OCI-LY7 (cell line): ENCODE results near the gene CLEC4F. TPM values are rescaled to one million over a fixed set of nuclear protein-coding genes. Genes with fewer than 3 reads are reported as not detected.

Source experiments
- BruUV-seq: library from RNA; stranded (reverse); fragments of 400-500 nt; replicated peaks from 2 replicates; lab custom pipeline; 2021; lab: Mats Ljungman, UMichigan
- CTCF ChIA-PET: fragments of 300-600 bp; sonication (Branson Sonifier 250); formaldehyde crosslinking; loops from one replicate; lab custom pipeline; 2022; ENCODE audit warnings: antibody characterized with exemption; ENCODE audit not compliant: unreplicated experiment; lab: Charles Lee
- POLR2A ChIA-PET: fragments of 300-600 bp; sonication (Branson Sonifier 250); formaldehyde crosslinking; loops from one replicate; lab custom pipeline; 2022; ENCODE audit warnings: antibody characterized with exemption; lab: Charles Lee
- DNase-seq: peaks from one replicate; pipeline ENCODE4 v3.0.0-alpha.2; 2015; ENCODE audit warnings: low spot score
- H2AFZ ChIP-seq: fragments of 200-600 bp; sonication (generic), shearing (Covaris generic); 2 replicates; pipeline ENCODE4 v1.6.1; 2014; ENCODE audit warnings: mild to moderate bottlenecking, antibody characterized with exemption, low read length, moderate library complexity
- H3K27ac ChIP-seq: fragments of 200-600 bp; sonication (generic); 2 replicates; pipeline ENCODE4 v1.5.1; 2014; ENCODE audit warnings: mixed run types, low read depth, mild to moderate bottlenecking, moderate library complexity, low read length, inconsistent platforms; ENCODE audit not compliant: poor library complexity, severe bottlenecking
- H3K36me3 ChIP-seq: fragments of 200-600 bp; sonication (generic); 2 replicates; pipeline ENCODE4 v1.6.1; 2014; ENCODE audit warnings: mild to moderate bottlenecking, antibody characterized with exemption, low read length, moderate library complexity, mixed read lengths; ENCODE audit not compliant: insufficient read depth
- H3K4me1 ChIP-seq: fragments of 200-600 bp; sonication (generic); 2 replicates; pipeline ENCODE4 v1.5.1; 2014; ENCODE audit warnings: mild to moderate bottlenecking, low read length; ENCODE audit not compliant: insufficient read depth, poor library complexity, severe bottlenecking
- H3K4me2 ChIP-seq: fragments of 200-600 bp; sonication (generic); 2 replicates; pipeline ENCODE4 v1.6.1; 2014; ENCODE audit warnings: mild to moderate bottlenecking, low read length
- H3K4me3 ChIP-seq: fragments of 200-600 bp; sonication (generic); 2 replicates; pipeline ENCODE4 v1.5.1; 2014; ENCODE audit warnings: mild to moderate bottlenecking, low read depth, low read length; ENCODE audit not compliant: poor library complexity, severe bottlenecking
- H3K79me2 ChIP-seq: fragments of 200-600 bp; sonication (generic); 2 replicates; pipeline ENCODE4 v1.6.1; 2016; ENCODE audit warnings: low read depth, mild to moderate bottlenecking, low read length, moderate library complexity, mixed read lengths; ENCODE audit not compliant: insufficient read depth
- H3K9me2 ChIP-seq: fragments of 200-600 bp; sonication (generic); 2 replicates; pipeline ENCODE4 v1.6.1; 2016; ENCODE audit warnings: mild to moderate bottlenecking, low read length, mixed read lengths; ENCODE audit not compliant: insufficient read depth
- H3K9me3 ChIP-seq: fragments of 200-600 bp; sonication (generic); 2 replicates; pipeline ENCODE4 v1.6.1; 2014; ENCODE audit warnings: mild to moderate bottlenecking, mixed run types, low read length, mixed read lengths
- H4K20me1 ChIP-seq: fragments of 200-600 bp; sonication (generic); 2 replicates; pipeline ENCODE4 v1.6.1; 2014; ENCODE audit warnings: mild to moderate bottlenecking, antibody characterized with exemption, low read length, moderate library complexity, mixed read lengths; ENCODE audit not compliant: insufficient read depth
- EZH2phosphoT487 ChIP-seq: fragments of 200-600 bp; sonication (generic); IDR thresholded peaks from 2 replicates; pipeline ENCODE4 v1.6.1; 2018; ENCODE audit warnings: low read depth, borderline replicate concordance, mild to moderate bottlenecking, mixed run types, antibody characterized with exemption, low read length, moderate library complexity, mixed read lengths
- intact Hi-C: fragments of 100-400 bp; cut with micrococcal nuclease; formaldehyde crosslinking; loops from one replicate; pipeline ENCODE4 v1.10.0; 2022; ENCODE audit not compliant: unreplicated experiment
- total RNA-seq, 2 experiments: library from RNA; depleted of rRNA in 1 of 2; stranded (reverse); fragments of >200 nt in 1 of 2; shearing (Covaris generic) in 1 of 2; gene quantifications; 2 replicates each; pipeline ENCODE4 v1.2.3, GENCODE V29; 2014 to 2022
- TF ChIP-seq, protein P1 (sequence below): fragments of 200-600 bp; sonication (generic); conservative IDR thresholded peaks from 2 replicates; pipeline ENCODE4 v1.5.1; 2014; ENCODE audit warnings: mild to moderate bottlenecking, antibody characterized with exemption, low read length, moderate library complexity, mixed read lengths

Gene CLEC4F
- total RNA-seq, 2 experiments from 2014 or later: not detected

DNA sequence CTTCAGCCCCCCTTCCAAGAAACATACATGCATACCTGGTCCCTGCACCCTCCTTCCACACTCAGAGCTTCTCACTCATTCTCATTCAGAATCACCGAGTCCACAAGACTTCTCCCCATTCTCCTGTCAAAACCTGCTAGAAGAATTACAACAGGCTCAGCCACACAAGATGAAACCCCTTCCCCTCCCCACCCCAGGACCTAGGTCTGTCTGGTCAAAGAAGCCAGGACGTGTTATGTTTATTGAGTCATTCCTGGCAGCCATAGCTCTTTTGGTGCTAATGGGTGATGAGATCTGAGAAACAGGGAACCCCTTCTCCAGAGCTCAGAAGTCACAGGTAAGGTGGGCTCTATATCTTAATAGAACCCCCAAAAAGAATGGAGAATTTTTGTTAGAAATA lies 50.9 kb downstream of the CLEC4F start:
- Histone ChIP-seq H3K27ac (no peak overlapping the region), H3K79me2 (no peaks in the 10 kb centered on the region), H3K4me2 (no peak overlapping the region), H3K9me2 (no peaks in the 10 kb centered on the region), H2AFZ (no peak overlapping the region), H3K4me3 (no peak overlapping the region), H3K4me1 (no peaks in the 10 kb centered on the region), H4K20me1 (no peaks in the 10 kb centered on the region), H3K9me3 (no peaks in the 10 kb centered on the region), H3K36me3 (no peaks in the 10 kb centered on the region)
- TF ChIP-seq, protein P1, sequence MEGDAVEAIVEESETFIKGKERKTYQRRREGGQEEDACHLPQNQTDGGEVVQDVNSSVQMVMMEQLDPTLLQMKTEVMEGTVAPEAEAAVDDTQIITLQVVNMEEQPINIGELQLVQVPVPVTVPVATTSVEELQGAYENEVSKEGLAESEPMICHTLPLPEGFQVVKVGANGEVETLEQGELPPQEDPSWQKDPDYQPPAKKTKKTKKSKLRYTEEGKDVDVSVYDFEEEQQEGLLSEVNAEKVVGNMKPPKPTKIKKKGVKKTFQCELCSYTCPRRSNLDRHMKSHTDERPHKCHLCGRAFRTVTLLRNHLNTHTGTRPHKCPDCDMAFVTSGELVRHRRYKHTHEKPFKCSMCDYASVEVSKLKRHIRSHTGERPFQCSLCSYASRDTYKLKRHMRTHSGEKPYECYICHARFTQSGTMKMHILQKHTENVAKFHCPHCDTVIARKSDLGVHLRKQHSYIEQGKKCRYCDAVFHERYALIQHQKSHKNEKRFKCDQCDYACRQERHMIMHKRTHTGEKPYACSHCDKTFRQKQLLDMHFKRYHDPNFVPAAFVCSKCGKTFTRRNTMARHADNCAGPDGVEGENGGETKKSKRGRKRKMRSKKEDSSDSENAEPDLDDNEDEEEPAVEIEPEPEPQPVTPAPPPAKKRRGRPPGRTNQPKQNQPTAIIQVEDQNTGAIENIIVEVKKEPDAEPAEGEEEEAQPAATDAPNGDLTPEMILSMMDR: no peak
- TF ChIP-seq EZH2phosphoT487: no peak
- no TSS peak for BruUV-seq
- no peak for DNase-seq
- intact Hi-C loops: no loop called here
- CTCF ChIA-PET: no interaction called here
- POLR2A ChIA-PET: no interaction called here

DNA sequence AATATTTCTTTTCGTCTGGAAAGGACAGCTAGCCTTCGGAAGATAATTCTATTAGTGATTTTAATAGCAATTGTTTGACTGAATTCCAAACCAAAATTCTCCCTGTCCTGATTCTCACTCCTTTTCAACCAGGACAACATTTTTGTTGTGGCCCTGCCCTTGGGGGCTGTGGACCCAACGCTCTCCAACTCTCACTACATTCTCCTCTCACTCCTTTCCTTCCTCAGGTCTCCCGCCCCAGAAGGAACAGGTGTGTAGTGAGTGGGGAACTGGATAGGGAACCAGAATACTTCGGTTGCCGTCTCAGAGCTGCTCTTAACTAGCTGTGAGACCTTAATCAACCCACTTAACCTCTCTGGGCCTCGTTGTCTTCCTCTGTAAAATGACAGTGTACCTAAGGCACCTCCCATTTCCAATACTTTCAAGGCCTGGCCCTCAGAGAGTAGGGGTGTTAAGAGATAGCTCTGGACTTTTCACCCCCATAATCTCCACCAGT lies 51.8 kb downstream of the CLEC4F start:
- H3K27ac ChIP-seq: no peak overlapping the region
- TF ChIP-seq EZH2phosphoT487: no peak
- TF ChIP-seq, protein P1: no peak
- H3K9me2 ChIP-seq: no peaks in the 10 kb centered on the region
- ChIA-PET POLR2A (interaction anchor here (0.6 kb wide), 1 partner anchor 430 kb away, joined by 3 read pairs; no protein-coding TSS in a partner anchor), CTCF (no interaction called here)
- no peak for DNase-seq
- no TSS peak for BruUV-seq
- intact Hi-C loops: no loop called here
- H3K4me3 ChIP-seq: no peak overlapping the region
- no peak overlapping the region for H3K4me2 ChIP-seq
- no peaks in the 10 kb centered on the region for H4K20me1 ChIP-seq
- no peaks in the 10 kb centered on the region for H3K79me2 ChIP-seq
- H3K9me3 ChIP-seq: no peaks in the 10 kb centered on the region
- H3K4me1 ChIP-seq: no peaks in the 10 kb centered on the region
- no peak overlapping the region for H2AFZ ChIP-seq
- no peaks in the 10 kb centered on the region for H3K36me3 ChIP-seq

DNA sequence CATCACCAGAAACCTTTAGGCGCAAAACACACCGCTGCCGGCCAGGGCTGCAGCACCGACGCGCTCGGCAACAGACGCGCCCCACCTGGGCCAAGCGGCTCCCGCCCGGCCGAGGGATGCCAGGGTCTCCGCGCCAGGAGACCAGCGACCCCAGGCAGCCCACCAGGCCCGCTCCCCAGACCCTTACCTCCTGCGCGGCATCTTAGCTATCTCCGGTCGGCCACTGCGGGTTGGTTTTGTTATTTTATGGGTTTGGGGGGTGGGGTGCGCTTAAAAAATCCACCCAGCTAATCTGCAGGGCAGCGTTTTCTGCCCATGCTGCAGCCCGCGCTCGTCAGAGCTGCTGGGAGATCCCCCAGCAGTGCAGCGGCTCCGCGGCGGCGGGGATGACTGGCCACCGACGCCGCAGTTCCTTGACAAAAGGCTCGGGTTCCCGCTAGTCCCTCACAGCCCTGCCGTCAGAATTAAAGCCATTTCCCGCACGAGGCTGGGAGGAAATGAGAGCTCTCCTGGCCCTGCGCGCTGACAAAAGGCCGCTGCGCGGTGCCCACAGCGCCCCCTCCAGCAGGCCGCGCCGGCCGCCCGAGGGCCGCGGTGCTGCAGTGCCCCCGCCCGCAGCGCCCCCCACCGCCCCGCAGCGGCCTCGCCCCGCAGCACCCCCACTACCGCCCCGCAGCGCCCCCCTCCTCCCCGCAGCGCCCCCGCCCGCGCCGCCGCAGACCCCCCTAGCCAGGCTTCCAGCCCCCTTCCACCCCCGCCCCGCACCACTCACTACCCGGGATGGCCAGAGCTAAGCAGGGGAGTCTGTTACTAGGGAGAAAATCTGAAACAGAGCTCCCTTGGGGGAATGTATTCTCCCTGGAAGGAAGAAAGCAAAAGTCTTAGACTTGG lies 52.5 kb downstream of the CLEC4F start, which contains the start of gene ADD2:
TSS of gene ADD2 (minus strand) at position 502 of the 891 bp plus-strand sequence. CDS start 61,792 bp downstream, outside the sequence.
- Histone ChIP-seq H3K27ac (no peak within 1 kb of the TSS), H2AFZ (no peak within 1 kb of the TSS), H4K20me1 (no peaks in the 10 kb centered on the region), H3K4me3 (no peak within 1 kb of the TSS), H3K9me3 (no peaks in the 10 kb centered on the region), H3K9me2 (no peaks in the 10 kb centered on the region), H3K4me2 (no peak within 1 kb of the TSS), H3K4me1 (no peaks in the 10 kb centered on the region), H3K79me2 (no peaks in the 10 kb centered on the region), H3K36me3 (no peaks in the 10 kb centered on the region)
- ChIA-PET CTCF (no interaction called here), POLR2A (interaction anchor here (0.6 kb wide), 1 partner anchor 430 kb away, joined by 3 read pairs; no protein-coding TSS in a partner anchor)
- TF ChIP-seq, protein P1: no peak
- no peak for TF ChIP-seq EZH2phosphoT487
- no peak for DNase-seq
- BruUV-seq: no TSS peak
- intact Hi-C loops: no loop called here
